ENCODE results near the gene TNNT3. TPM values are rescaled to one million over a fixed set of nuclear protein-coding genes. Genes with fewer than 3 reads are reported as not detected.
A peak's percentile ranks its signal among the peaks of the same experiment; 100 is the strongest.

Gene TNNT3
- total RNA-seq, 2 experiments from 2014 or later = 3.7 to 5.4 TPM

DNA sequence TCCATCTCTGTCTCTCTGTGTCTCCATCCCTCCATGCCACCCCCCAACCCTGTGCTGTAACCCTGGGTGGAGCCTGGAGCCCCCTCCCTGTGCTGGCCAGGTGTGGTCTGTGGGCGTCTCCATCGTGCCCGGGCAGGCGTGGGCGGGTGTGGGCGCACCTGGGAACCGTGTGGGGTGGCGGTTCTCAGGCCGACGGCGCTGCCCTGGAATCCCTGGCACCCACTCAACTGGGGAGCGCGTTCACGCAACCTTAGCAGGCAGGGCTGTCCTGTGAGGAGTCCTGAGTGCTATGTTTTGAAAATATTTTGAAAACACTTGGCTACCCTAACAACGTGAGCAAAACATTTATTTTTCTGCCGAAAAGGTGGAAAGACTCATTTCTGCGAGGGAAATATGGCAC lies 4.7 kb downstream of the TNNT3 start:
- H3K27ac Mint-ChIP-seq = no peak overlapping the region
- ChIA-PET CTCF (no interaction called here), POLR2A (no interaction called here)
- H3K4me1 Mint-ChIP-seq = peaks cover 4% of the 10 kb centered on the region
- H3K4me3 Mint-ChIP-seq = no peak overlapping the region
- no peaks in the 10 kb centered on the region for H3K27me3 Mint-ChIP-seq
- no peak for DNase-seq
- no peaks in the 10 kb centered on the region for H3K36me3 Mint-ChIP-seq (ENCODE audit: low read depth)
- H3K9me3 Mint-ChIP-seq = no peaks in the 10 kb centered on the region

DNA sequence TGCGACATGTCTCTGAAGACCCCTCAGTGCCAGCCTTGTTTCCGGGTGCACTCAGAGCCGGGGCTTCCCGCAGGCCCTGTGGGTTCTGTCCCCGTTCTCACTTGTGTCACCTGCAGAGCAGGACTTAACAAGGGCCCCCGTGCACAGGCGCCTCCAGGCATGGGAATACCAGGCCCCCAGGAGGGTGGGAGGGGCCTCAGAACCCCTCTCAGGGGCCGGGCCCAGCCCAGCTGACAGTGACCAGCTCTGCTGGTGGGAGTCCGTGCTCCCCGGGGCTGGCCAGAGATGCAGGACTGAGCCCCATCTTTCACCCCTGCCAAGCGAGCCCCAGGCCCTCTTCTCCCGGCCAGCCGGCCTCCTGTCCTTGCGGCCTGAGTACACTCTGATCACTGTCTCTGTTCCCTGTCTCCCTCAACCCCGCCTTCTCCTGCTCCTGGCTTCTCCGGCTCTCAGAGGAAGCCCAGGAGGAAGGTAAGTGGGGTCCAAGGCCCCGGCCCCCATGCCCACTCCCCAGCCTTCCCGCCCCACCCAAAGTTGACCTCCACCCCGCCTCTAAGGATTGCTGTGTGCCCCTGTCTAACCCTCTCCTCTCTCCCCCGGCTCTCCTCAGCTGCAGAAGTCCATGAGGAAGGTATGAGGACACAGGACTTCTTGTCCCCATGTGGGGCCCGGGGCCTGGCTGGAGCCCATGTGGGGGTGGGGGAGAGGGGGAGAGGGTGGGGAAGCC lies 5.3 kb downstream of the TNNT3 start:
- peaks cover 4% of the 10 kb centered on the region for H3K4me1 Mint-ChIP-seq
- H3K27me3 Mint-ChIP-seq = peaks cover 2% of the 10 kb centered on the region
- H3K4me3 Mint-ChIP-seq = no peak overlapping the region
- H3K36me3 Mint-ChIP-seq (ENCODE audit: low read depth) = no peaks in the 10 kb centered on the region
- CTCF ChIA-PET = no interaction called here
- no peaks in the 10 kb centered on the region for H3K9me3 Mint-ChIP-seq
- POLR2A ChIA-PET = no interaction called here
- H3K27ac Mint-ChIP-seq = no peak overlapping the region
- no peak for DNase-seq

DNA sequence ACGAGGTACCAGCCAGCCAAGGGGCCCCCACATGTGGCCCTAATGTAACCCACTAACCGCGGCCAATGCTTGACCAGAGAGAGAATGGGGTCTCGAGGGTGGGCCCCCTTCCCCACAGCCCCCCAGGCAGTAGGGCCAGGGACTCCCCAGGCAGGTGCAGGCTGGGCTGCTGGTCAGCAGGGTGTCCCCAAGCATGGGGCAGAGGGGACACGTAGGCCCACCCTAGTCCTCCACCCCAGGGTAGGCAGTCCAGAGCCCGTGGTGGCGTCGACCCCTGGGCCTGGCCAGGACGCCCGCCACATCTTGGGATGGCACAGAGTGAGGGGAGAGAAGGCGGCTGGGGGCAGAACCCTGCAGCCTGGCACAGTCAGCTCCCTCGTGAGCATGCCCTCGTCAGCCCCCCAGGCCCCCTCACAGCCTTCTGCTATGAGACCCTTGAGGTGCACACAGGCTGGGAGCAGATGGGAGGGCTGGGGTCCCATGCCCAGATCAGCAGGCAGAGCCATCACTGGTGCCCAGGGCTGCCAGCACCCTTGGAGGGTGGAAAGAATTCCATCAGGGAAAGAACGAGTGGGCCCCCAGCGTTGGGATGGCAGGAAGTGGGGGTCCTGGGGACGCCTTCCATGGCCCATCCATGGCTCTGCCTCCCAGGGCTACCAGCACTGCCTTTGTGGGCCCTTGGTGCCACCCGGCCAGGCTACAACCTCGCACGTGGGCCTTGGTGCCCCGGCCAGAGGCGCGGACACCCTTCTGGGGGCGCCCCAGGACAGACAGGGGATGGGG lies 6.1 kb downstream of the TNNT3 start:
- POLR2A ChIA-PET = no interaction called here
- DNase-seq = no peak
- no peaks in the 10 kb centered on the region for H3K36me3 Mint-ChIP-seq (ENCODE audit: low read depth)
- H3K4me1 Mint-ChIP-seq = peaks cover 6% of the 10 kb centered on the region
- H3K27me3 Mint-ChIP-seq = peaks cover 5% of the 10 kb centered on the region
- no peak overlapping the region for H3K4me3 Mint-ChIP-seq
- no peak overlapping the region for H3K27ac Mint-ChIP-seq
- H3K9me3 Mint-ChIP-seq = no peaks in the 10 kb centered on the region
- CTCF ChIA-PET = no interaction called here

DNA sequence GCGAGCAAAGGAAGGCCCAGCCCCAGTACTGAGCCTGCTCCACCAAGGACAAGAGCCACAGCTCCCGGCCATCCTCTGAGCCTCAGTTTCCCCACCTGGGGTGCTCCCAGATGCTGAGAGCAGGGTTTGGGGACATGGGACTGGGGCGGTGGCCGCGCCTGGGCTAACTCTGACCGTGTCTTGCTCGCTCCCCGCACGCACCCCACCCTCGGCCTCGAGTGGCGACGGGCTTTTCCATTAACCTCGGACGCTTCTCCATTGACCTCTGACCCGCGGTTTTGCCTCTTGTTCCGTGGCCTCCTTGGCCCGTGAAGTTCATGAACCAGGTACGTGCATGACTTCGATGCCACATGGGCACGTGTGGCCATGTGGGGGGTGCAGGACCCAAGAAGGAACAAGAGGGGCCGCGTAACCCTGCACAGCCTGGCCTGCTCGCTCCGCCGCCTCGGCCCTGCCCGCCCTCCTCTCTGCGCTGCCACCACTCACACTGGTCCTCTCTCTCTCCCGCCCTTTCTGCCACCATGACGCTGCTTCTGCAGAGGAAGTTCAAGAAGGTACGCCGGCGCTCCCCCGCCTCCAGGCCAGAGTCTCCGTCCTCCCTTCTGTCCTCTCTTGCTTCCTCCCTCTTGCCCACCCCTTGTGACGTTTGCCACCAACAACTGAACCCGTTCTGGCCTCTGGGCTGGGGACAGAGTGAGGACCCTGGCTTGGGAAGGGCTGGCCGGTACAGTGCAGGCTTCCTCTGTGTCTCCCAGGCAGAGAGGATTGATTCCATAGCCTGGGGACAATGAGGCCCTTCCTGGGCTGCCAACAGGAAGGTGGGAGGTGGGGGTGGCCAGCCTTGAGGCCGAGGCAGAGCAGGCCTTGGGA lies 6.9 kb downstream of the TNNT3 start:
- Mint-ChIP-seq H3K27ac (peak overlapping the region; percentile 13), H3K4me1 (peaks cover 6% of the 10 kb centered on the region), H3K4me3 (no peak overlapping the region), H3K36me3 (ENCODE audit: low read depth) (no peaks in the 10 kb centered on the region), H3K27me3 (peaks cover 6% of the 10 kb centered on the region), H3K9me3 (no peaks in the 10 kb centered on the region)
- CTCF ChIA-PET = no interaction called here
- POLR2A ChIA-PET = no interaction called here
- no peak for DNase-seq

DNA sequence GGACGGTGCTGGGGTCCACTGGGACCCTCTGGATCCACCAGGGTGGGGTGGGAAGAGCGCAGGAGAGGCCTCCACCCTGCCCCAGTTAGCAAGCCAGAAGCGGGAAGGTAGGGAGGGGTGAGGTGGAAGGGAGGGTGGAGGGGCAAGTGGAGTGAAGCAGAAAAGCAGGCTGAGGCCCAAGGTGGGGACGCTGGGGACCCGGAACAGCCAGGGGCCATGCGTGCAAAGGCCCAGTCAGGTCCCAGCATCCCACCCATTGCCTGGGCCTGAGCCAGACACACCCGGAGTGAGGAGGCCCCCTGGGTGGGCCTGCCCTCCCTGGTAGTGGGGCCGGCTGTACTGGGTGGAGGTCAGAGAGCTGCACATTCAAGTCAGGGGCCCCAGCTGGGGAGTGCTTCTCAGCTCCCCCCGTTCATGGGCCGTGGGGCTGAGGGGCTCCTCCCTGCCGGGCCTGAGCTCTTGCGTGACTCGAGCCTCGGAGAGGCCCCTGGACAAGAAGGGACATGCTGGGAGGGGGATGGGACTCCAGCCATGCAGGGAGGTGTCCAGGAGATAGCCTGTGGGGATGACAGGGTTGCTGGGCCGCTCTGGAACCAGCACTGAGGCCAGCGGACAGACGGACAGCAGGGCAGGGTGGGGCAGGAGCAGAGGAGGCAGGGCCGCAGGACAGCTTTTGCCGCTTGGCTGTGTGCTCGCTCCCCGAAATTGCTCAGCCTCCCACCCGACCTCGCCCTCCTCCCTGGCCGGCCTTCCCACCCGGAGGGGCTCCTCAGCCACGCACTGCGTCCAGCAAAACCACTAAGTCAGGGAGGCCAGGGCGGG lies 7.7 kb downstream of the TNNT3 start:
- H3K4me3 Mint-ChIP-seq = no peak overlapping the region
- ChIA-PET POLR2A (no interaction called here), CTCF (no interaction called here)
- H3K4me1 Mint-ChIP-seq = peaks cover 6% of the 10 kb centered on the region
- H3K9me3 Mint-ChIP-seq = no peaks in the 10 kb centered on the region
- no peaks in the 10 kb centered on the region for H3K36me3 Mint-ChIP-seq (ENCODE audit: low read depth)
- H3K27me3 Mint-ChIP-seq = peaks cover 14% of the 10 kb centered on the region
- no peak for DNase-seq
- H3K27ac Mint-ChIP-seq = no peak overlapping the region

DNA sequence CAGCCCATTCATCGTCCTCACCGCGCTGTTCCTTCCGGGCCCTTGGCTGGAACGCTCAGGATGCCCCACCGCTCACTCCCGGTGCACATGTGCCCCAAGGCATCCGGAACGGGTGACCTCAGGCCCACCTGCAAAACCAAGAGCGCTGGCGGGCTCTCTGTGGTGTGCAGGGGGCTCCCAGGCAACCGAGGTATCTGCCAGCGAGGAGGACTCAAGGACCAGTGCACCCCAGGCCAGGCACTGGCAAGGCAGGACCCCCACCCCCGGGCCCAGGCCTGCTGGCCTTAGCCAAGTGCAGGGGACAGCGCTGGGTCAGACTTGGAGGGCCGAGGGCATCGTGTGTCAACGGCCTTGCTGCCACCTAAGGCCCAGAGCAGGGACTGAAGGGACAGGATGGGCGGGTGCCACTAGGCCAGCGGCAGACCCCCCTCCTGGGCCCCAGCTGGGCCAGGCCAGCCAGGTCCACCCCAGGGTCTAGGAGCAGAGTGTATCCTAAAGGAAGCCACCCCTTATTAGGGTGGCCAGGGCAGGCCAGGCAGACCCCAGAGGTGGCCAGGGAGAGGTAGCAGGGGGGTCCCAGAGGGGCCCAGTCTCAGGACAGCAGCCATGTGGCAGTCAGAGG lies 8.5 kb downstream of the TNNT3 start:
- POLR2A ChIA-PET = no interaction called here

DNA sequence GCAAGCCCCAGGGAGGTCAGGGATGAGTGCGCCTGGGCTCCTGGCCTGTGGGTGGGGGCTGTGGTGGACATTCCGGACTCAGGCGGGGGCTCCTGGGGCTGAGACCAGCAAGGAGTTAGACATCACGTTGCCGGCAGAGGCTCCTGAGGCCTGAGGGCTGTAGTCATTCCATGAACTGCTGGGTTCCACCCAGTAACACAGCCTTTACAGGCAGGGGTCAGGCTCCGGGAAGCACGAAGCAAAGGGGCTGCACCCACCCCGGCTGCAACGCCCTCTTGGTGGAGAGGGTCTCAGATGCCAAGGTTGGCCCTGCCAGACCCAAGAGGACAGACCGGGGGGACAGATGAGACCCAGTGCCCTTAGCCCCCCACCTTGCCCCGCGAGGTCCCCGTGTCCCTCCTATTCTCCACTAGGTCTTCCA lies 9.0 kb downstream of the TNNT3 start:
- Mint-ChIP-seq H3K27me3 (peaks cover 16% of the 10 kb centered on the region), H3K4me3 (no peak overlapping the region), H3K27ac (no peak overlapping the region), H3K9me3 (no peaks in the 10 kb centered on the region), H3K4me1 (peaks cover 2% of the 10 kb centered on the region), H3K36me3 (ENCODE audit: low read depth) (no peaks in the 10 kb centered on the region)
- ChIA-PET POLR2A (no interaction called here), CTCF (no interaction called here)
- no peak for DNase-seq

More for the DNA sequence above, 8.5 kb downstream of the TNNT3 start:
- Mint-ChIP-seq H3K9me3 (no peaks in the 10 kb centered on the region), H3K27ac (no peak overlapping the region), H3K4me1 (peaks cover 2% of the 10 kb centered on the region), H3K36me3 (ENCODE audit: low read depth) (no peaks in the 10 kb centered on the region), H3K4me3 (no peak overlapping the region), H3K27me3 (peaks cover 14% of the 10 kb centered on the region)
- DNase-seq = no peak
- CTCF ChIA-PET = no interaction called here

DNA sequence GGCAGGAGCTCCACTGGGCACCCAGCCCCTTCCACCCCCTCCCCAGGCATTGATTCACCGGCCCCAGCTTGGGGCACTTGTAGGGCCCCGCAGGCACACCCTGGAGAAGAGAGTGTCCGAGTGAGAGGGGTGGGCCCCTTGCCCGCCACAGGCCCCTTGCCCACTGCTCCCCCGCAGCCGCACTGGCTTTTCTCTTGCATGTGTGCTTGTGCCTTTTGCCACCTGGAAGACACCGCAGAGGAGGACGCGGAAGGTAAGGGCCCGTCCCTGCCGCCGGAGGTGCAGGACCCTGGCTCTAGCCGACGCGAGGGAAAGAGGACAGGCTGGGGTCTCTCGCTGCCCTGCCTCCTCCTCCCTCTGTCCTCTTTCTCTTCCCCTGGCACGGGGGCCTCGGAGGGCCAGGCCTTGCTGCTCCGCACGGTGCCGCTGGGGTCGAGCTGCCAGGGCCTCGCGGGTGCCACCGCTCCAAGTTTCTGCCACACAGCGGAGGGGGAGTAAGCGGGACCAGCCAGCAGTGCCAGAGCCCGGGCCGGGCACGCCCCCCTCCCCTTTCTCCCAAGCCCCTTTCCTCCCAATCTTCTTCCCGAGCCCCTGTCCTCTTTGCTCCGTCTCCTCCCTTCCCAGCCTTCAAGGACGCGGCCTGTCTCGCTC lies 9.5 kb downstream of the TNNT3 start:
- Mint-ChIP-seq H3K27ac (no peak overlapping the region), H3K27me3 (peaks cover 16% of the 10 kb centered on the region), H3K9me3 (no peaks in the 10 kb centered on the region), H3K4me1 (peaks cover 2% of the 10 kb centered on the region), H3K4me3 (no peak overlapping the region), H3K36me3 (ENCODE audit: low read depth) (no peaks in the 10 kb centered on the region)
- DNase-seq = no peak
- POLR2A ChIA-PET = no interaction called here
- CTCF ChIA-PET = no interaction called here

DNA sequence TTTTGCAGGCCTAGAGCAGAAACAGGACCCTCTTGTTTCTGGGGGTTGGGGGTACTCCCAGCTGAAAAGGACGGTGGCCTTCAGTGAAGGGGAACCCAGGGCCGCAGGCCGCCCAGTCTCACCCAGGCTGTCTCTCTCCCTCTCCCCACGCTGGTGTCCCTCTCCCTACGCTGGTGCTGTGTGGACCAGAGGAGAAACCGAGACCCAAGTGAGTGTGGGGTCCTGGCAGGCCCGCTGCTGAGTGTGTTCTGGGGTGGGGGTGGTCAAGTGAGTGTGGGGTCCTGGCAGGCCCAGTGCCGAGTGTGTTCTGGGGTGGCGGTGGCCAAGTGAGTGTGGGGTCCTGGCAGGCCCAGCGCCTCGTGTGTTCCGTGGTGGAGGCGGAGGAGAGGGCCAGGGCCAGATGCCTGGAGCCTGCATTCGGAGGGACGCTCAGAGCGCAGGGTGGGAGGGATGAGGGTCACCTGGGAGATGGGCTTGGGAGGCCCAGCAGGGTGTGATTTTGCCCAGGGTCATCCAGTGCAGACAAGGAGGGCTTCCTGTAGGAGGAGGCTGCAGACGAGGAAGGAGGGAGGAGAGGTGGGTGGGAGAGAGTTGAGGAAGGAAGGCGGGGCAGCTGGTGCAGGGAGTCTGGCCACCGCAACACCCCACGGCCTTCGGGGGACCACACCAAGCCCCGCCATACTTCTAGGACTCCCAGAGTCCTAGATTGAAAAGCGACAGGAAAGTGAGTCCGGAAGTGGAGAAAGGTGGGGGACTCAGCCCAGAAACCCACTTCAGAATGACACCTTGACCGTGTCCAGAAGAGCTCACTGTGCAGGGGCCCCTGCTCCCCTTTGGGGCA lies 10.3 kb downstream of the TNNT3 start:
- POLR2A ChIA-PET = no interaction called here
- no peak overlapping the region for H3K27ac Mint-ChIP-seq
- no peaks in the 10 kb centered on the region for H3K9me3 Mint-ChIP-seq

DNA sequence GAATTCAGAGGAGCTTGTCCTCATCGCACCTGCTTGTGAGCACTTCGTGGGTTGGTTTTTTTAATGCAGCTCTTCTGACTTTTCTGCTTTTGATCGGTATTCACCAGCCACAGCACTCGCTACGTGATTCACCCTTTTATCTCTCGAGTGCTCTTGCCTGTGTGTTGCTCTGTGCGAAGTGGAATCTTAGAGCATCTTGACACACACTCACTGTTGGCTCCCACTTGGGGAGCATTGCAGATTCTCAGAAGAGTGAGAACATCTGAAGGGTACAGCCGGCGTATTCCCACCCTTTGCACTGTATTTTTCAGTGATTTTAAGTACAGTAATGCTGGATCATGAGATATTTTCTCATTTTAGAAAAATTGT lies 10.9 kb downstream of the TNNT3 start:
- DNase-seq = no peak
- no peak overlapping the region for H3K27ac Mint-ChIP-seq
- no peak overlapping the region for H3K4me3 Mint-ChIP-seq
- H3K36me3 Mint-ChIP-seq (ENCODE audit: low read depth) = no peaks in the 10 kb centered on the region
- H3K27me3 Mint-ChIP-seq = peaks cover 18% of the 10 kb centered on the region
- CTCF ChIA-PET = no interaction called here
- H3K4me1 Mint-ChIP-seq = peaks cover 2% of the 10 kb centered on the region
- H3K9me3 Mint-ChIP-seq = no peaks in the 10 kb centered on the region
- POLR2A ChIA-PET = no interaction called here

More for the DNA sequence above, 10.3 kb downstream of the TNNT3 start:
- peaks cover 18% of the 10 kb centered on the region for H3K27me3 Mint-ChIP-seq
- H3K36me3 Mint-ChIP-seq (ENCODE audit: low read depth) = no peaks in the 10 kb centered on the region
- H3K4me1 Mint-ChIP-seq = peaks cover 2% of the 10 kb centered on the region
- CTCF ChIA-PET = no interaction called here
- no peak for DNase-seq
- no peak overlapping the region for H3K4me3 Mint-ChIP-seq

DNA sequence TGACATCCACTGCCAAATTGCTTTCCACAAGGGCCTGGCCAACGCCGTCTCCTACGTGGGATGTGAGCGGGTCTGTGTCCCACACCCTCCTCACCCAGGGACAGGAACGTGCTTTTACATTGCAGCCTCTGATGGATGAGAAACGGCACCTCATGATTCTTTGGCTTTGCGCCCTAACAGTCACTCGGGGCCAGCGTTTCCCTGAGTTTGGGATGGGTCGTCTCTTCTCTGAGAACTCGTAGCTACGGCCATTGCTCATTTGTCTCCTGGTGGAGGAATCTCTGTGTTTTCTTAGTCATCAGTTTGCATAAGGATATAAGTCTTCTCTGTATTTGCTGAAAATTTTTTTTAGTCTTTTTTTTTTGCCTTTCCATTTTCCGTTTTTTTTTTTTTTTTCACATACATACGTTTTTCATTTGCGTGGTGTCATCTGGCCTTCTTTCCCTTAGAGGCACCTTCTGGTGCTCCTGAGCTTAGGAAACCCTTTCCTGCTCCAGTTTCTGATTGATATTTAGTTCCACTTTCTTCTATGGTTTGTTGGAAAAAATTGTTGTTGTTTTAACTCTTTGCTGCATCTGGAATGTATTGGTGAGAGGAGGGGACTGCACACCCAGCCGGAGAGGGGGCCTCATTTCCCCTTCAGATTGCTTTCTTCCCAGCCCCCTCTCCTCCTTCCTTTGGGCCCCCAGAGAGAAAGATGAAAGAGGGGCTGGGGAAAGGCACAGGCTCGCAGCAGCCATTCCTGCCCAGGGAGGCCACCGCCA lies 12.0 kb downstream of the TNNT3 start:
- POLR2A ChIA-PET = no interaction called here
- DNase-seq = no peak
- H3K36me3 Mint-ChIP-seq (ENCODE audit: low read depth) = no peaks in the 10 kb centered on the region
- CTCF ChIA-PET = no interaction called here
- H3K4me3 Mint-ChIP-seq = no peak overlapping the region
- peaks cover 18% of the 10 kb centered on the region for H3K27me3 Mint-ChIP-seq
- peaks cover 2% of the 10 kb centered on the region for H3K4me1 Mint-ChIP-seq
- no peaks in the 10 kb centered on the region for H3K9me3 Mint-ChIP-seq
- H3K27ac Mint-ChIP-seq = no peak overlapping the region
